GM18870 (cell line): Measurements from ENCODE around the gene PLXNA2.

ENCODE experiments used
- ATAC-seq: cut with Tn5 transposase; IDR thresholded peaks from one replicate; pipeline ENCODE4 v1.9.1; 2021; ENCODE audit warnings: moderate library complexity; ENCODE audit not compliant: unreplicated experiment

Gene PLXNA2

DNA sequence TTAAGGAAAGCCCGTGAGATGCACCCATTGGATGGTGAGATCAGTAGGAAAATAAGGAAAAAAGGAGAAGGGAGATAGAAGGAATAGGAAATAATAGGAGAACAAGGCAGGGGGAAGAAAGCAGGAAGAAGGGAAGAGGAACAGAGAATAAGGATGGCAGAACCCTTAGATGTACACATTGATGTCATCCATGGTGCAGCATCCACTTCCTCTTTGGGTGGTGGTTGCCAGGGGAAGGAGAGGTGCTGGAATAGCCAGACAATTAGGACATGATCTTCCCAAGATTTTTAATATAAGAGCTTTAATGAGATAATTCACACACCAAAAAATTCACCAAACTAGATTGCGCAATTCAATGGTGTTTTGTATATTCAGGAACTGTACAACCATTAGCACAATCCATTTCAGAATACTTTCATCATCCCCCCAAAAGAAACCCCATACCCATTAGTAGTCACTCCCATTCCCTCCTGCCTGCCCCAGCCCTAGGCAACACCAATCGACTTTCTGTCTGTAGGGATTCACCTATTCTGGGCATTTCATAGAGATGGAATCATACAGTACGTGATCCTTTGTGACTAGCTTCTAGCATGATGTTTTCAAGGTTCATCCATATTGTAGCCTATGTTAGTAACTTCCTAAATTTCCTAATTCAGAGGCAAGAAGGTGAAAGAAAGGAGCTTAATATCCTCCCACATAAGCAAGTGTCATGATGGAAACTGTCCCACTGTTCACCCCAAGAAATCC, 121.4 kb downstream of the PLXNA2 start:
- ATAC-seq = no peak

DNA sequence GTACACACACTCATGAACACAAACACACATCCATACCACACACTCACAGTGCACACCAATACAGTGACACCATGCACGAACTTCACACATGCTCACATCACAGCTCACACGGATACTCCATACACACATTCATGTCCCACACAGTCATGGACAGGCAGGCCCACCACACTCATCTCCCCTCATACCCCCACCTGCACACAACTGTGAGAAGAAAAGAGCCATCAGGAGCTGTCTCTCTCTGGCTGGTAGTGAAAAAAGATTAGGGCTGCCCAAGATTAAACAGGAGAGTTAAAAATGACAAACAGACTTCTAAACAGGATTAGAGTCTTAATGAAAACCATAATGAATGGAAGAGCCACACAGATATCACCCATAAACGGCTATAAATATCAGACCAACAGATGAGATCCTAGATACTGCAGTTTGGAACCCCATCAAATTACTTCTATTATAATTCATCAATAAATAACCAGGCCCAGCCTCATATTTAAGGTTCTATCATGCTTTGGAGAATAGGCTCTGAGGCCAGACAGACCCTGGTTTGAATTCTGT, 122.3 kb downstream of the PLXNA2 start:
- ATAC-seq = no peak

DNA sequence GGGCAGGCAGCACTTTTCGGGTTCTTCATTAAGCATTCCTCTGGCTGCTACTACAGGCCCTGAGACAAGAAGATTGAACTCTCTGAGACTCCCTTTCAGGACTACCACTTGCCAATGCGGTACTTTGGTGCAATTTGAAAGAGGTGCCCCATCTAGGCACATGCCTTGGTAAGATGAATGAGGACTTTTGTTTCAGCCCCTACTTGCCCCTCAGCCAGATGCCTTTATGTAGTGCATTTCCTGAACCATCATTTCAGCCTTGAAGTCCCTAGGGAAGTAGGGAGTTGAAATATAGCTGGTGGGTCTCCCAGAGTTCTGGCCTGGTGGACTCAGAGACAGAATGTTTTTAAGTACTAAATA, 123.8 kb downstream of the PLXNA2 start:
- ATAC-seq = no peak

DNA sequence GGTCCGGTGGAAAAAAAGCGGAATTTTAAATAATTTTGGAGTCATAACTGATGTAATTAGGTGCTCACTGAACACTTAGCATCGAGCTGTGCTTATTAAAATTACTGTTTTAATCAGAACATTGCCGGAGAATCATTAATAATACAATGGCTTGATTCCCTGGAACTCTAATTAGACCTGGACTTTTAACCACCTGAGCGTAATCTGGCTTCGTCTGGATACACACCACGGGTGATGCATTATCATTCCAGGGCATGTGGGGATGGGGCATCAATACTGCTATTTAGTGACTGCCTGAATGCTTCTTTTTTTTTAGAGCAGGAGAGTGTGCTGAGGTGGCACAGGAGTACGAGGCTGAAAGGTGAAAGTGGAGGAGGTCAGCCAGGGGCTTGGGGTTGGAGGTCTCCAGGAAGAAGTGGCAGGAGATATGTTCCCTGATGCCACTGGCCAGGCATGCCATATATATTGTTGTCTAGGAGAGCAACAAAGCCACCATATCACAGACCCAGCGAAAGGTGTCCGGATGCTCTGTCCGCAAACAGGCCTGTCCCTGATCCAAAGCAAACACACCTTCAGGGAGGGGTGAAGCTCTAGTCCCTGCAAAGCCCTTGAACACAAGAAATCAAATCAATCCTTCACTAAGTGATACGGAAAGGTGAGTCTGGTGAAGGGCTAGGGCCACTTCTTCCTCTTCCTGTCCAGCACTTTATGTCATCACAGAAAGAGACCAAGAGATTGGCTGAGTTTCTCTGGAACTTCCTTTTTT, 125.2 kb downstream of the PLXNA2 start:
- no peak for ATAC-seq

DNA sequence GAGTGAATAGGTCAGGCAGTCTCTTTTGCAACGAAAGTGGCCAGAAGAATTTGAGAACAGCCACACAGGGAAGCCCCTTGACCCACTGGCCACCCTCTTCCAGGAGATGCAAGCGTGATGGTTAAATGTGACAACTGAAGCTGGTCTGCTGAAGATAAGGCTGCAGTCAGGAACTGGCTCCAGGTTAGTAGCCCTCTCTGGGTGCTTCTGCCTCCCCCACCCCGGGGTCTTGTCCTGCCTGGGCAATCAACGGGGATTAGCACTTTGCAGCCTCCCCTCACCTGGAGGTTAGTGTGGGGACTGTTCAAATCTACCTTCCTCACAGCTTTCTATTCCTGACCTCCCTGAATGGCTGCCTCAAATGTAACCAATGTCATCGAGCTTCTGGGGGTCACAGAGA, 125.9 kb downstream of the PLXNA2 start:
- ATAC-seq = no peak

DNA sequence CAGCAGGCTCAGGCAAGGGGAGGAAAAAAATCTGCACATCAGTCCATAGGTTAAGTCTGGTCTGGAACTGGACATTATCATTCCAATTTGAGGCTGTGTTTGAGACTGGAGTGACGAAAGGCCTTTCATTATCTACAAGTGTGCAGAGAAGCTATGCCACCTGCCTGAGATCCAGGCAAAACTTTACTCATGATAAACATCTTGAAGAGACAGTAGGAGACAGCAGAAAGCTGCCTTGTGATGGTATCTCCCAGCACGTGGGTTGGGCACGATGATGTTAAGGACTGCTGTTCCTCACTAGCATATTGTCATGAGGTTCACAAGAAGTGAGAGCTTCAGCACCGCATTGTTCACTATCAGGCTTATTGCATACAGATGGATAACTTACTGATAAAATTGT, 126.4 kb downstream of the PLXNA2 start:
- no peak for ATAC-seq

DNA sequence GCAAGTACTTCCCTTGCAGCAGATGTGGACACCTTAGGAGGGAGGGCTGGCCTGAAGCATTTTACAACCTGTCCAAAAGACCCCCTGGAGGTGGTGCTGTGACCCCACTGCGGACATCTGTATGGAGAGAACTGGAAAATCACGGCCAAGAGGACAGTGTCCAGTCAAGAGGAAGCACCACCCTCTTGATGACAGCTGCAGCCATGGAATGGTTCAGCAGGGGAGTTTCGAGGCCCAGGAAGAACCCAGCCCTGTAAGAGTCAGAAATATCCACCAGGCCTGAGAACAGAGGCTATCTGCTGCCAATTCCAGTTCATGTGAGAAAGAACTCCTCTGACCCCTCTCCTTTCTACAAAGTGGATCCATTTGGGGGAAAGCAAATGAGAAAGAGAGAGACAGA, 126.8 kb downstream of the PLXNA2 start:
- ATAC-seq = no peak

DNA sequence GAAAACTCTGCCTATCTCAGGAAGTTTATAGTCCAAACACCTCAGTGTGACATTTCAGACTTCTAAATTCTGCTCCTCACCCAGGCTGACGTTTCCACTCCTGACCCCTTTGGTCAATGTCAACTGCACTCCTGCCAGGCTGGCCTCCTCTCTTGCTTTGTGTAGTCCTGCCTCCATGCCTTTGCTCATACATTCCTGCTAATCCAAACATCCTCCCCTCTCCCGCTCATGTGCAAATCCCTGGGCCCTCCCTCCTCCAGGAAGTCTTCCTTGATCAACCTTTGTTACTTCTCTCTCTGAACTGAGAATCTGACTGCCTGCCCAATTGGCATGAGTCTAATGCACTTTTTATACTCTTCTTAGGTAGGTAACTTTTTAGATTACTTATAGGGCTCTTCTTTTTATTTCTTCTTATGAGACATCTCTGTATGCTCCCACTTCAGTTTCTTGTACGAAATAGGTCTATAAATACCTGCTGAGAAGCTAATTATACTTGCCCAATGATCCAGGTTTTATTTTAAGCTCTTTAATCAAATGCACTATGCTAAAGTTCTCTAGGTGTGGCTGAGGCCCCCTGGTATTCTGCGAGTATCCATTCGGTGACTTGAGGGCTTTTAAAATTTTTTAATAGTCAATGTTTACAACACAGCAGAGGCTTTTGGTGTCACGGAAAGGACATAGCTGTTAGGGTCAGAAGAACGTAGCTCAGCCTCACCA, 128.1 kb downstream of the PLXNA2 start:
- ATAC-seq = no peak

DNA sequence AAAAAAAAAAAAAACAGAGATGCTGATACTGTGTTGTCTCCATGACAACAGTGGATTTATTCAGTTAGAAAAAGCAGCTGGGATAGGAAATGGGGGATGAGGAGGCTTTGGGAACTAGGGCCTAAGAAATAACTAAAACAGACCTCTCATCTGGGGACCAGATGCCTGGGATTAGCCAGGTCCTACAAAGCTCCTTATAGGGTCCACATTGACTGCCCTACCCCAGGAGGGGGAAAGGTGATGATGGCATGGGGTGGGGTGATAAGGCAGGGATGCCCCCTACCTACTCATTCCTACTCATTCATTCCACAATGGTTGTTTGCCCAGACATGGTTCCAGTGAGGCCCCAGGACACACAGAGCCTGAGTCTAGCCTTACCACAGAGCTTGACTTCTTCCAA, 131.2 kb downstream of the PLXNA2 start:
- no peak for ATAC-seq

DNA sequence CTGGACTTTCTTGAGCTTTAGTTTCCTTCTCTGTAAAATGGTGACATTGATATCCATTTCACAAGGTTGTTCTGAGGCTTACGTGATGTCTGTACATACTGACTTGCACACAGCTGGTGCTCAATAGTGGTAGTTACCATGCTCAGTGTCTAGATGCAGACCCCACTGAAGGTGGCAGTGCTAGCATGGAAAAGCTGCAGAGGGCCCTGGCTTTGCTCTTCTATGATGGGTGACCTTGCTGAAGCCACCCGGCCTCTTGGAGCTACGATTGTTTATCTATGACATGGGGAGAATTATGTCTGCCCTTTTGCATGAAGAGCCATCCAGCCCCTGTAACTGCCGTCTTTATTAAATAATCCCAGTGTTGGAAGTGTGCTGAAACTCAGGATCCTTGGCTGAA, 131.8 kb downstream of the PLXNA2 start:
- no peak for ATAC-seq

DNA sequence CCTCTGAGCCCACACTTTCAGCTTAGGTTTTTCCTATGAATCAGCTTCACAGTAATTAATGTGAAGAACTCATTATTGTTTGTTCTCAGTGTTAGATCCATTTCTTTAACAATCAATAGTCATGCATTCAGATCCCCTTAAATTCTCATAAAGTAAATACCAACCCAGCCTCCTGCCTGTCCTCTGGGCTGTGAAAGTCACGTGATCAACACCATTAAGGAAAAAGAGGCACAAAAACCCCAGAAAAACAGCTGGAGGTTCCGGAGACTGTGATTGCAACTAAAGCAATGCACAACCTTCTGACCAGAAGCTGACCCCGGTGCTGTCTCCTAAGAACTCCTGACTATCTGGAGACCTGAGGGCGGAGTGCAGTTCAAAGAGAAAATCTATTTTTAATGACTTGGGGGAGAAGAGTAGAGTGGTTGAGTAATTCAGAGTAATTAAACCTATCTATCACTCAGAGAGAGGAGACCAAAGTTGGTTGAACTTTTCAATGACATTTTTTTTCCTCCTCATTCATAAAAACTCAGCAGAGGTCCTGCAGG, 132.5 kb downstream of the PLXNA2 start:
- no peak for ATAC-seq

DNA sequence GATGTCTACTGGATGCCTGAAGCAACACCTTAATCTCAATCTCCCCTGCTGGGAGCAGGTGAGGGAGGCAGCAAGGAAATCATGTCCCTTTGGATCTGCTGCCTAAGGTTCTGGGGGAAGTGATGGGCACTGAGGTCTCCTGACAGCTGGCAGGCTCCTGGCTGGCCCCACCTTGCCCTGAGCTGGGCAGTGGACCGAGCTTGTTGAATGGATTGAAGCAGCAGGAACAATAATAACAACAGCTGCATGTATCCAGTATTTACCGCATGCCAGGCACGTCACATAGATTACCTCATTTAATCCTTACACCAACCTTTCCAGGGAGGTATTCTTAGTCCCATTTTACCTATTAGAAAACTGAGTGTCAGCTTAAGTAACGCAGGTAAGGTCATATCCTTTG, 133.9 kb downstream of the PLXNA2 start:
- ATAC-seq = no peak

DNA sequence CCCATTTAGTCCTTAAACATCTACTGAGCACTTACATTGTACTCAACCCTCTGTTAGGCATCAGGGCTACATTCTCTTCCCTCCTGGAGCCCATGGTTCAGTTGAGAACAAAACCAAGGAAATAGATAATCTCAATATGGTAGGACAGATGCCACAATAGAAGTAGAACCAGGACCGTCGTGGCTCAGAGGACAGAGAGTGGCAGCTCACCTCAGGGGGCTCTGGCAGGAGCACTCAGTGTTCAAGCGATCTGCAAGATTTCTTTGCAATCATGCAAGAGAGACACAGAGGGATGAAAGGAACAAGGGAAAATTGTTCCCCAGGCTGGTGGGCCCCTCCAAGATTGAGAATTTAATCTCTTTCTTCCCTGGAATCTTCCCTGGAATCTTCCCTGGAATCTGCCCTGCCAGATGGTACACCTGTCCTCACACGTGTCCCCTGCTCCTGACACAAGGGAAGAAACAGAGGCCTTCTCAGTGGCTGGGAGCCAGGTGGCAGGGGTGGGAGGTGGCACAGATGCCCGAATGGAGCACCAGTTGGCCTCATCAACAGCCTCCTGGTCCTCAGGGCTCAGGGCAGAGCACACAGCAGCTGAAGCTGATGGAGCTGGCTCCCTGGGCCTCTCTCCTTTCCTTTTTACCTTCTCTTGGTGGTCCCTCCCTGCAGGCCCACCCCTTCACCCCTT, 135.4 kb downstream of the PLXNA2 start:
- no peak for ATAC-seq

DNA sequence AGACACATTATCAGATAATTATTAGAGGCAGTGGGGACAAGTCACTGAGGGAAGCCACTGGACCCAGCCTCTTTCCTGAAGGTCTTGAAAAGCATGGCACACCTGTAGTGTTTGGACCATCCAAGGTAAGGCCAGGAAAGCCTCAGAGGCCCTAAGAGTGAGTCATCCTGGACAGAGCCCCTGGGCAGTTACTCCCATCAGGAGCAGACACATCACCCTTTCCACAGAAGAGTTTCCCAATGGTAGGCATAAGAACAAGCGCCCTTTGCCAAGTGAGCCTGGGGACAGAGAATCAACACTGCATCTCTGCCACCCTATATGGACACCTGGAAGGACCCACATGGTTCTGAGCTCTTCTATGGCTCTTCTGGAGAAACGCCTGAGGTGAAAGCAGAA, 136.0 kb downstream of the PLXNA2 start:
- no peak for ATAC-seq

DNA sequence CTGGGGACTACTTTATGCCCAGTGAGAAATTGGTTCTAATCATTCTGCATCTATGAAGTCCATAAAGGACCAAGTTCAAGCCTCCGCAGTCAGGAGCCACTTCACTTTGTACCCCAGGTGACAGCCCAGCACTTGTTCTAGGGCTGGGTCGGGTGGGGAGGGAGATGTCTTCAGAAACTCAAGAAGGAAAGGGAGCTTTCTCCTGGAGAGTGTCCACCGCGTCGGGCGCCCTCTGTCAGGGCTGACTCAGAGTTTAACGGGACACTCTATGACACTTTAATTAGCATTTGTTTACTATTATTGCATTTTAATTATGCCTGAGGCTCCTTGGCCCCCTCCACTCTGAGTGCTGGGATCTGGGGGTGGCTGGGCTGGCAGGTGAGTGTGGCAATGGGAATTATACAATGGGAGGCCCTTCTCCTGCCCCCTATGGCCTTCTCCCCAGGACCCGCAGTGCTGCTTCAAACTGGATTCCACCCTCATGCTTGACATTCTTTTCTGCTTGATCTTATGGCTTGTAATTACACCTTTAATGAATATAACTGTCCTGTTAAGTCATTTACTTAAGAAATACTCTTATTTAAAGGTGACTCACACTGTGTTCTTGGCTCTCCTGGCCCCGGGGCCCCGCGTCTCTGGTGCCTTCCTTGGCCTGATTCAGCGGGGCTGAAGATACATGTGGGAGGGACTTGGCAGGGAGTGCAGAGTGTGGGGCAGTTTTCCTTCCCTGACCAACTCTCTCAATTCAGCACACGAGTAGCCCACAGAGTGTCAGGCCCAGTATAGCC, 136.6 kb downstream of the PLXNA2 start:
- ATAC-seq = no peak

DNA sequence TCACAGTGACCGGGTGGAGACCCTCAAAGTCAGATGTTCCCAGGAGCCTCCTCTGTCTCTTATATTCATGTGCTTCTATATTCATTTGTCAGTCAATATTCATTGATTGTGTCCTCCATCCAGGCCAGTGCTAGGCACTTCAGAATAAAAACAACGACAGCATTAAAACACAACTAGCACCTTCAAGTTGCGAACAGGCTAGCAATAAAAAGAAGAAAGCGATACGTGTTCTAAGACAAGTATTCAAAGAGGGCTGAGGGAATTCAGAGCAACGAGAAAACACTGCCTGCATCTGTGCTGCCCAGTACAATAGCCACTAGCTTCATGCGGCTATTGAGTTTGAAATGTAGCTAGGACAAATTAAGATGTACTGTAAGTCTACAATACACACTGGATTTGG, 138.0 kb downstream of the PLXNA2 start:
- ATAC-seq = no peak

DNA sequence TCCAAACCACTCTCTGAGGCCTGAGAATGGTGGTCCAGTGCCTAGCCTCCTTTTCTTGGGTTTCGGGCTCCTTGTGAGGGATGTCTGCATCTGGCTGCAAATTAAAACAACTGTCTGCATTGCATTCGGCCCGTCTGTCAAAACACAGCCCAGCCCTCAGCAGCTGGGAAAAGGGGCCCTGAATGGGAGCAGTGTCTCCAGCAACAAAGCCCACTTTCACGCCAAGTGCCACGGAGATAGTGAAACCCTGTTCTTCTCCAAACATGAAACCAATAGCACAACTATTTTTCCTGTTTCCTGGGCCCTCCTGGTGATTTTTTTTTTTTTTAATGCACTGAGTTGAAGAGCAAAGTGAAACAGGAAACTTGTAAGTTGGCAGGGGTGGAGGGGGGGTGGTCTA, 138.4 kb downstream of the PLXNA2 start:
- no peak for ATAC-seq

DNA sequence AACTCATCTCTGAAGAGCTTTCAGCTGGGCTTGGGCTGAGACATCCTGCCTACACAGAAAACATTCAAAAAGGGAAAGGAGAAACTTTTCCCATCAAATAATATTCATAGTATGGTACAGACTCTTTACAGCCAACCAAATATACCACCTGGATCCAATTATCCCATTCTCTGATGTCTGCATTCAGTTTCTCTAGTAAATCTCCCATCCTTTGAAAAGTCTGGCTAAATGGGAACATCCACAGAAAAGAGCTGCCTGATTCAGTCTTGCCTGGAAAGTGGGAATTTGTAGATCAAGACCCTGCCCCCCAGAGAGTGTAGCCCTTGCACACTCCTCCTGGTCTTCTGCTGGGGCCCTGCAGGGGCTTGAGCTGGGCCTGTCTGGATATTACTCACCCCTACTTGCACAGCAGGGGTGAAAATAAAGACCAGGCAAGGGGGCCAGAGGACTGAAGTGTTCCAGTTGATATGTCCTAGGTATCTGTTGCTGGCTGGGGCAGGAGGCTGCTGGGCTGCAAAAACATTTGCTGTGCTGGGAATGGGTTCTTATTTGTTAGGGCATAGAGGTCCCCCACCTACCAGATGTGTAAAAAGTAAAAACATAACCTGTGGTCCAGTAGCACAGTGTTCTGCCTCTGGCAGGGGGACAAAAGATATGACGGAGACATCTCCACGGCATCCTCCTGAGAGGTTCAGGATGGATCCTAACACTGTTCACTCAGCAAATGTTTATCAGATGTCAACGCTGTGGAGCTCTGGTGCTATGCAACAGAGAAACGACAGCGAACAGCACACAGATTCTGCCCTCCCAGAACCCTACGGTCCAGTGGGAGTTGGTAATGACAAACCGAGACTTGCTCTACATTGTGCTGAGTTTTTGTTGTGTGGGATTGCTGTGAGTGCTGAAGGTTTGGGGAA, 140.3 kb downstream of the PLXNA2 start:
- ATAC-seq = no peak
